WTC11 (cell line): ENCODE data around the gene IQSEC1.

Source experiments
- AFF4 ChIP-seq: sonication (generic); formaldehyde crosslinking; IDR thresholded peaks from 2 replicates; pipeline ENCODE4 v1.8.1; 2023; ENCODE audit warnings: mild to moderate bottlenecking, missing genetic modification reagents, borderline replicate concordance
- CREM ChIP-seq: sonication (generic); formaldehyde crosslinking; IDR thresholded peaks from 2 replicates; pipeline ENCODE4 v1.8.1; 2022; ENCODE audit warnings: mild to moderate bottlenecking, missing genetic modification reagents, moderate library complexity
- CTCF ChIP-seq: fragments of 200-600 bp; IDR thresholded peaks from 2 replicates; pipeline ENCODE4 v1.8.0; 2022; ENCODE audit warnings: antibody characterized with exemption
- E2F1 ChIP-seq: sonication (generic); formaldehyde crosslinking; IDR thresholded peaks from 2 replicates; pipeline ENCODE4 v1.8.0; 2022; ENCODE audit warnings: mild to moderate bottlenecking, missing genetic modification reagents
- ZSCAN18 ChIP-seq: fragments of 250-450 bp; sonication (Bioruptor Pico); IDR thresholded peaks from 2 replicates; pipeline ENCODE4 v2.1.2; 2022; ENCODE audit warnings: mild to moderate bottlenecking, moderate library complexity

GRCh38 chr3:12947504-12948369 is 125.5 kb downstream of the IQSEC1 start:
- no peak for TF ChIP-seq CREM (CRISPR knock-in tag)
- TF ChIP-seq ZSCAN18 (CRISPR knock-in tag) = no peak
- no peak for TF ChIP-seq E2F1
- no peak for TF ChIP-seq AFF4
- no peak for TF ChIP-seq CTCF
